ENCODE results near the gene PTCH2. TPM values are rescaled to one million over a fixed set of nuclear protein-coding genes. Genes with fewer than 3 reads are reported as not detected.

PTCH2 gene
- total and polyA plus RNA-seq, 2 of the 13 experiments (the other 11 are each of a cell fraction or from before 2014, with no cell fraction given): 0.60 to 1.5 TPM

- TF ChIP-seq SKI (IDR thresholded peaks at IDR 0.05; ENCODE audit: partially characterized antibody) (peak; percentile 34), MAX (IDR thresholded peaks at IDR 0.05) (peak; percentile 83), MTF1 (CRISPR knock-in tag; IDR thresholded peaks at IDR 0.05) (no peak), PPARG (CRISPR knock-in tag; conservative IDR thresholded peaks at IDR 0.05) (no peak), ZNF101 (CRISPR knock-in tag; IDR thresholded peaks at IDR 0.05; ENCODE audit: borderline replicate concordance, low read depth) (no peak), ZNF672 (CRISPR knock-in tag; IDR thresholded peaks at IDR 0.05) (no peak), CBX2 (IDR thresholded peaks at IDR 0.05; ENCODE audit: low read depth, low read length) (no peak), CBX2 (CRISPR knock-in tag; IDR thresholded peaks at IDR 0.05; ENCODE audit: low read depth) (no peak), MLLT10 (CRISPR knock-in tag; IDR thresholded peaks at IDR 0.05) (no peak), ZFP36L1 (CRISPR knock-in tag; IDR thresholded peaks at IDR 0.05) (no peak), JUND (CRISPR knock-in tag; IDR thresholded peaks at IDR 0.05) (no peak), TAF1 (CRISPR knock-in tag; IDR thresholded peaks at IDR 0.05) (peak; percentile 38; the same call in 1 of the 2 replicates), ZFX (CRISPR knock-in tag; IDR thresholded peaks at IDR 0.05; ENCODE audit: low read depth) (peak; percentile 25; the same call in 1 of the 2 replicates), ZNF768 (CRISPR knock-in tag; IDR thresholded peaks at IDR 0.05) (peak; percentile 52; the same call in 1 of the 2 replicates), HIC2 (CRISPR knock-in tag; IDR thresholded peaks at IDR 0.05; ENCODE audit: low read depth) (0 out of 2 replicates have a peak, but pooled peaks have one; percentile 39), BRD4 (CRISPR knock-in tag; IDR thresholded peaks at IDR 0.05) (peak; percentile 60; the same call in 1 of the 2 replicates), ZNF484 (CRISPR knock-in tag; IDR thresholded peaks at IDR 0.05; ENCODE audit: borderline replicate concordance, low read depth) (no peak; the same call in 1 of the 2 replicates)
- TF ChIP-seq, protein P1, sequence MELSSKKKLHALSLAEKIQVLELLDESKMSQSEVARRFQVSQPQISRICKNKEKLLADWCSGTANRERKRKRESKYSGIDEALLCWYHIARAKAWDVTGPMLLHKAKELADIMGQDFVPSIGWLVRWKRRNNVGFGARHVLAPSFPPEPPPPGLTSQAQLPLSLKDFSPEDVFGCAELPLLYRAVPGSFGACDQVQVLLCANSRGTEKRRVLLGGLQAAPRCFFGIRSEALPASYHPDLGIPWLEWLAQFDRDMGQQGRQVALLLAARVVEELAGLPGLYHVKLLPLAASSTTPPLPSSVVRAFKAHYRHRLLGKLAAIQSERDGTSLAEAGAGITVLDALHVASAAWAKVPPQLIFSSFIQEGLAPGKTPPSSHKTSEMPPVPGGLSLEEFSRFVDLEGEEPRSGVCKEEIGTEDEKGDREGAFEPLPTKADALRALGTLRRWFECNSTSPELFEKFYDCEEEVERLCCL (CRISPR knock-in tag; IDR thresholded peaks at IDR 0.05; ENCODE audit: borderline replicate concordance): no peak
- TF ChIP-seq, protein P2, sequence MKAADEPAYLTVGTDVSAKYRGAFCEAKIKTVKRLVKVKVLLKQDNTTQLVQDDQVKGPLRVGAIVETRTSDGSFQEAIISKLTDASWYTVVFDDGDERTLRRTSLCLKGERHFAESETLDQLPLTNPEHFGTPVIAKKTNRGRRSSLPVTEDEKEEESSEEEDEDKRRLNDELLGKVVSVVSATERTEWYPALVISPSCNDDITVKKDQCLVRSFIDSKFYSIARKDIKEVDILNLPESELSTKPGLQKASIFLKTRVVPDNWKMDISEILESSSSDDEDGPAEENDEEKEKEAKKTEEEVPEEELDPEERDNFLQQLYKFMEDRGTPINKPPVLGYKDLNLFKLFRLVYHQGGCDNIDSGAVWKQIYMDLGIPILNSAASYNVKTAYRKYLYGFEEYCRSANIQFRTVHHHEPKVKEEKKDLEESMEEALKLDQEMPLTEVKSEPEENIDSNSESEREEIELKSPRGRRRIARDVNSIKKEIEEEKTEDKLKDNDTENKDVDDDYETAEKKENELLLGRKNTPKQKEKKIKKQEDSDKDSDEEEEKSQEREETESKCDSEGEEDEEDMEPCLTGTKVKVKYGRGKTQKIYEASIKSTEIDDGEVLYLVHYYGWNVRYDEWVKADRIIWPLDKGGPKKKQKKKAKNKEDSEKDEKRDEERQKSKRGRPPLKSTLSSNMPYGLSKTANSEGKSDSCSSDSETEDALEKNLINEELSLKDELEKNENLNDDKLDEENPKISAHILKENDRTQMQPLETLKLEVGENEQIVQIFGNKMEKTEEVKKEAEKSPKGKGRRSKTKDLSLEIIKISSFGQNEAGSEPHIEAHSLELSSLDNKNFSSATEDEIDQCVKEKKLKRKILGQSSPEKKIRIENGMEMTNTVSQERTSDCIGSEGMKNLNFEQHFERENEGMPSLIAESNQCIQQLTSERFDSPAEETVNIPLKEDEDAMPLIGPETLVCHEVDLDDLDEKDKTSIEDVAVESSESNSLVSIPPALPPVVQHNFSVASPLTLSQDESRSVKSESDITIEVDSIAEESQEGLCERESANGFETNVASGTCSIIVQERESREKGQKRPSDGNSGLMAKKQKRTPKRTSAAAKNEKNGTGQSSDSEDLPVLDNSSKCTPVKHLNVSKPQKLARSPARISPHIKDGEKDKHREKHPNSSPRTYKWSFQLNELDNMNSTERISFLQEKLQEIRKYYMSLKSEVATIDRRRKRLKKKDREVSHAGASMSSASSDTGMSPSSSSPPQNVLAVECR (CRISPR knock-in tag; IDR thresholded peaks at IDR 0.05; ENCODE audit: borderline replicate concordance): 0 out of 2 replicates have a peak, but pooled peaks have one; percentile 13
- TF ChIP-seq, protein P3, sequence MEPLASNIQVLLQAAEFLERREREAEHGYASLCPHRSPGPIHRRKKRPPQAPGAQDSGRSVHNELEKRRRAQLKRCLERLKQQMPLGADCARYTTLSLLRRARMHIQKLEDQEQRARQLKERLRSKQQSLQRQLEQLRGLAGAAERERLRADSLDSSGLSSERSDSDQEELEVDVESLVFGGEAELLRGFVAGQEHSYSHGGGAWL (CRISPR knock-in tag; IDR thresholded peaks at IDR 0.05): no peak
- TF ChIP-seq, protein P4, sequence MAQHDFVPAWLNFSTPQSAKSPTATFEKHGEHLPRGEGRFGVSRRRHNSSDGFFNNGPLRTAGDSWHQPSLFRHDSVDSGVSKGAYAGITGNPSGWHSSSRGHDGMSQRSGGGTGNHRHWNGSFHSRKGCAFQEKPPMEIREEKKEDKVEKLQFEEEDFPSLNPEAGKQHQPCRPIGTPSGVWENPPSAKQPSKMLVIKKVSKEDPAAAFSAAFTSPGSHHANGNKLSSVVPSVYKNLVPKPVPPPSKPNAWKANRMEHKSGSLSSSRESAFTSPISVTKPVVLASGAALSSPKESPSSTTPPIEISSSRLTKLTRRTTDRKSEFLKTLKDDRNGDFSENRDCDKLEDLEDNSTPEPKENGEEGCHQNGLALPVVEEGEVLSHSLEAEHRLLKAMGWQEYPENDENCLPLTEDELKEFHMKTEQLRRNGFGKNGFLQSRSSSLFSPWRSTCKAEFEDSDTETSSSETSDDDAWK (CRISPR knock-in tag; IDR thresholded peaks at IDR 0.05): no peak
These were observed 56.8 kb downstream of the PTCH2 start (continued) for GRCh38 chr1:44786138-44786840.

Data from HepG2 (cell line).